Stimulated activated CD8-positive, alpha-beta memory T cell treated with anti-CD3 and anti-CD28 coated beads, Interleukin-2, amount 100 ng/mL, for 1 hour (primary cell): ENCODE measurements around the gene SYF2.
"Not testable (repeated sequence)": the region's sequence is repeated elsewhere in the genome, so short reads cannot be mapped to it uniquely, and the experiment has no call there.

Experiments
- DNase-seq, 2 donors: peaks; one replicate each; pipeline ENCODE4 v3.0.0-alpha.2; 2020; ENCODE audit warnings: low read depth in 2 of 2

SYF2 gene

GRCh38 chr1:25232027-25232865 lies at the start of gene SYF2:
TSS of gene SYF2 (minus strand) at chr1:25232502. CDS start at chr1:25232467, 35 bp downstream.
- DNase-seq = peak; percentile 77 to 84

DNA sequence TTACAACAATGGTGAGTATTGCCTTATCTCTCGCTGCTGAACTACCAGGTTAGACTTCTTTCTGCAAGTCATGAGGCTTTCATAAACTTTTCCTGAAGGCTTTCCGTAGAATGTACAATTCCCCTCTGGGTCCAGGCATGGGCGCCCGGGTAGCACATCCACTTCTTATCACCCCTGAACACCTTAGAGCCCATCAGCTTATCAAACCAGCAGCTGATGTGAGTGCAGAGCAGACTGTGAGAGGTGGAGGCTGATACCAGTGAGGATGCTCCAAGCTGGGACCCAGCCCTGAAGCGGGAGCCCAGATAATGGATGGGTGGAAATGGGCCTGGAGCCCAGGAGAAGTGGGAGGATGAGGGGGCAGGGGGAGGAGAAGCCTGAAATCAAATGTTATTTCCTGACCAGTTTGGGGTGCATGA lies 47.4 kb upstream of the SYF2 start:
- not testable (repeated sequence) for DNase-seq

GRCh38 chr1:25278790-25279189 lies 46.5 kb upstream of the SYF2 start:
- not testable (repeated sequence) for DNase-seq

- DNase-seq = not testable (repeated sequence)
Measured at GRCh38 chr1:25278358-25278757, 46.1 kb upstream of the SYF2 start.

- not testable (repeated sequence) for DNase-seq
Measured at GRCh38 chr1:25277295-25277694, 45.0 kb upstream of the SYF2 start.

DNA sequence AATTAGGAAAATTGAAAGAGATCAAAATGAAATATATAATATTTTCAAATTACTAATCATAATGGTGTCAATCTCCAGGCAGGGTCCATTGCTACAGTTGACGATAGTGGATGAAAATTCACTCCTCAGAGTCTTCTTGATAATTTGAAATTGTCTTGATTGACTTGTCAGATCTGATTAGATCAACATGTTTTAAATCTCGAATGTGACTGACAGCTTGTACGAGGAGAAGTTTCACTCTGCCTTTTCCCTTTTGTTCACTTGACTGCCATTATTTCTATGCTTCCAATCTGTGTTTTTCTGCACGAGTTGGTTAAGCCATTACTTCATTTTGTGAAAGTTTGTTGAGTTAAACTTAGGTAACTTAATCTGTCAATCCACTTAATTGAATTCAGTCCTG lies 43.3 kb upstream of the SYF2 start:
- not testable (repeated sequence) for DNase-seq

DNA sequence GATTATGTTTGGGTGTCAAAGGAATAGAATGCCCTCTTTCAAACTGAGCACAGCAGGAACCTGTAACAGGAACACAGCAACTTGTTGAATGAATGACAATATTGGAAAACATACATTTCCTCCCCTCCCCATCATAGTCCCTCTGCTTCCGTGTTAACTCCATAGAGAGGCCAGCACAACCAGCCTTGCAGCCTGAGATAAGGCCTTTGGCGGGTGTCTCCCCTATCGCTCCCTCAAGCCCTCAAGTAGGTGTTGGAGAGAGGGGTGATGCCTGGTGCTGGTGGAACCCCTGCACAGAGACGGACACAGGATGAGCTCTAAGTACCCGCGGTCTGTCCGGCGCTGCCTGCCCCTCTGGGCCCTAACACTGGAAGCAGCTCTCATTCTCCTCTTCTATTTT lies 39.9 kb upstream of the SYF2 start, which contains the start of gene RHD:
Gene RHD (plus strand): TSS at position 272 of the 400 bp plus-strand sequence. CDS start 39 bp downstream, at position 311.
- not testable (repeated sequence) for DNase-seq

DNA sequence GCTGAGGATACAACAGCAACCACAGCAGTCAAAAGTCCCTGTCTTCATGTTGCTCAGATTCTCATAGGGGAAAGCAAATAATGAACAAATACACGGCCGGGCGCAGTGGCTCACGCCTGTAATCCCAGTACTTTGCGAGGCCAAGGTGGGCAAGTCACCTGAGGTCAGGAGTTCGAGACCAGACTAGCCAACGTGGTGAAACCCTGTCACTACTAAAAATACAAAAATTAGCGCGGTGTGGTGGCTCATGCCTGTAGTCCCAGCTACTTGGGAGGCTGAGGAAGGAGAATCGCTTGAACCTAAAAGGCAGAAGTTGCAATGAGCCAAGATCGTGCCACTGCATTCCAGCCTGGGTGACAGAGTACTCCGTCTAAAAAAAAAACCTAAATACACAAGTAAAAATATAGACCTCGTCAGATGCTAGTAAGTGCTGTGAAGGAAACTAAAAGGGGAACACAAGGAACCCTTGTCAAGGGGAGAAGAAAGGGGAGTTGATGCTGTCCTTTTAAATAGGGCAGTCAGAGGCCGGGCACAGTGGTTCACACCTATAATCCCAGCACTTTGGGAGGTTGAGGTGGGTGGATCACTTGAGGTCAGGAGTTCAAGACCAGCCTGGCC lies 36.0 kb upstream of the SYF2 start:
- DNase-seq = not testable (repeated sequence)

- peak; percentile 80 to 84 for DNase-seq
Measured at GRCh38 chr1:25267288-25268142, 35.2 kb upstream of the SYF2 start.

DNA sequence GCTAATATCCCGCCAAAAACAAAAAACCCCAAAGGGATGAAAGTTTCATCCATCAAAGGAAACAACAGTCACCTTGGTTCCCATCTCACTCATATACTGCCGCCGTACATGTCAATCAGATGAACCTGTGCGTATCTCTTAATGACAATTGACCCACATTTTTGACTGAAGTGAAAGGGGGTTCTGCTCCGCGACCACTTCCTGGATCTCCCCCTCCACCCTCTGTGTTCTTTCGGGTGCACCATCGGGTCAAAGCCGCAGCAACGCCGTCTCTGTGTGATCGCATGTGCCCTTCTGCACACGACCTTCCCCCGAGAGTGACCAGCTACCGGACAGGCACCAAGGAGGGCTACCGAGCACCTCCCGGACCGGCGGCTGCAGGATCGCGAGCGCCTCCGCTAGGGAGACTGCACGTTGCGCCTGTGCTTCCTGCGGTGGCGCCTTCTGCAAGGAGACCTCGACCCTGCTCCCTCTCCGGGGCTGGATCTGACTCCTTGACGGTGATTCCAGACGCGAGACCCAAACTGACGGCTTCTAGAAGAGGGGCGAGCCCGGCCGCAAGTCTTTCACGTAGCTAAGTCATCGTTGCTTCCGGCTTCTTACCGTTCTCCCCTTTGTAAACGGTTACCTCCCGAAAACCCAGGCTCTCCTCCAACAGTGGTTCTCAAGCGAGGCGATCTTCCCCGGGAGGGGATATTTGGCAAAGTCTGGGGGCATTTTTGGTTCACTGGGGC lies 34.4 kb upstream of the SYF2 start:
- not testable (repeated sequence) for DNase-seq

GRCh38 chr1:25260336-25260735 lies 28.0 kb upstream of the SYF2 start:
- not testable (repeated sequence) for DNase-seq

GRCh38 chr1:25259813-25260212 lies 27.5 kb upstream of the SYF2 start:
- not testable (repeated sequence) for DNase-seq

DNA sequence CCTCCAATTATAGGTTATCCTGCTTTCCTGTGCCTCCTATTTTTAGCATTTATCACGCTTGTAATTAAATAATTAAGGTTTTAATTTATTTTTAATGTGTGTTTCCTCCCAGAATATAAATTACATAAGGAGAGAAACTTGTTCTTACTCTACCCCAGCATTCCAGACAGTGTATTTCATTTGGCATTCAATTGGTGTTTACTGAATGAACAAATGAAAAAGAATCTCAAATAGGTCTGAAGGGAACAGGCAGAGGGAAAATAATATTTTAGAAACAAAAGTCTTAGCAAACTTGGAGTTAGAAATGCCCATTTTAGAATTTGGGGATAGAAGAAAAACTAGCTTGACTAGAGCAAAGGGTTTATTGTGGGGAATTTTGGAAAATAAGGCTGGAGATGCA lies 24.9 kb upstream of the SYF2 start:
- no peak for DNase-seq

DNA sequence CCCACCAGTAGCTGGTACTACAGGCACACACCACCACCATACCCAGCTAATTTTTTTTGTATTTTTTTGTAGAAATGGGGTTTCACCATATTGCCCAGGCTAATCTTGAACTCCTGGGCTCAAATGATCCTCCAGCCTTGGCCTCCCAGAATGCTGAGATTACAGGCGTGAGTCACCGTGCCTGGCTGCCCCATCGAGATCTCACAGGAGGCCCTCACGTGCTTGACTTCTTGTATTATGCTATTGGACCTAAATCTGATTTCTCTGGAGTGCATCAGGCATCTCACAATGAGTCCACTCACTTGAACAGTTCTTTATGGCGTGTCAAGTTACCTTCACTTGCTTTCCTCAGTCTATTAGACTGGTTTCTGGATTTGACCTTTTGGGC lies 24.3 kb upstream of the SYF2 start:
- no peak for DNase-seq

- no peak for DNase-seq
Measured at GRCh38 chr1:25255706-25256577, 23.6 kb upstream of the SYF2 start.

GRCh38 chr1:25253911-25254310 lies 21.6 kb upstream of the SYF2 start:
- no peak for DNase-seq

DNA sequence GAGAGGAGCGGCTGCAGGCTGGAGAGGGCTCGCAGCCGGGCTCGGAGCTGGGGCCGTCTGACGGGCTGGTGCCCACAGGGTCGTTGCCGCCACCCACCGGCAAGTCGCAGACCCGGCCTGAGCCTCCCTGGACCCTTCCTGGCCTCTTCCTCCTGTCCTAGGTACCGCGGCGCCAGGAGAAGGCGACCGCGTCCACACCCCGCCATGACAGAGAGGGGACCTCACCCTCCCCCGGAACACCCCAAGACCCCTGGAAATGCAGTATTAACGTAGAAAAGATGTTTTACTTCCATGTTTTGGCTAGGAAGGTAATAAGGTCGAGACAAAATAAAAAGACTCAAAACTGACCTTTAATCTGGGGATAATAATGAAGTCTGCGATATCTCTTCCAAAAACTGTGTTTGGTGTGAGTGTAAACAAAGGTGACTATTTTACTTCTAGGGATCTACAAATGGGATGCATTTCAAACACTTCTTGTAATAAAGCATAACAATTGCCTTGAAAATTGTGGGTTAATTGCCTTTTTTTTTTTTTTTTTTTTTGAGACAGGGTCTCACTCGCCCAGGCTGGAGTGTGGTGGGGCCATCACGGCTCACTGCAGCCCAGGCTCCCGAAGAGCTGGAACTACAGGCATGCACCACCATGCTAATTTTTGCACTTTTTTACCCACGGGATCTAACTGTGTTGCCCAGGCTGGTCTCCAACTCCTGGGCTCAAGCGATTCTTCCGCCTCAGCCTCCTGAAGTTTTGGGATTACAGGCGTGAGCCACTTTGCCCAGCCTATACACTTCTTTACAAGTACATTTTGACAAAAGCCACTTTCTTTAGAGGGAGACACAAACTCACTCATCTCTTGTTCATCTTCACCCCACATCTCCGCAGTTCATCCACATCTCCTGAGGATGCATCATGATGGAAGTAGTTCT lies 15.8 kb upstream of the SYF2 start:
- no peak for DNase-seq

- DNase-seq = peak; percentile 100
Measured at GRCh38 chr1:25247024-25247828, 14.9 kb upstream of the SYF2 start, which contains the start of gene RSRP1. TSS of gene RSRP1 (minus strand) at chr1:25247454. CDS start at chr1:25246963, 491 bp downstream.
